ENCODE results near the gene PSME1.
A peak's percentile ranks its signal among the peaks of the same experiment; 100 is the strongest.

PSME1 gene

DNA sequence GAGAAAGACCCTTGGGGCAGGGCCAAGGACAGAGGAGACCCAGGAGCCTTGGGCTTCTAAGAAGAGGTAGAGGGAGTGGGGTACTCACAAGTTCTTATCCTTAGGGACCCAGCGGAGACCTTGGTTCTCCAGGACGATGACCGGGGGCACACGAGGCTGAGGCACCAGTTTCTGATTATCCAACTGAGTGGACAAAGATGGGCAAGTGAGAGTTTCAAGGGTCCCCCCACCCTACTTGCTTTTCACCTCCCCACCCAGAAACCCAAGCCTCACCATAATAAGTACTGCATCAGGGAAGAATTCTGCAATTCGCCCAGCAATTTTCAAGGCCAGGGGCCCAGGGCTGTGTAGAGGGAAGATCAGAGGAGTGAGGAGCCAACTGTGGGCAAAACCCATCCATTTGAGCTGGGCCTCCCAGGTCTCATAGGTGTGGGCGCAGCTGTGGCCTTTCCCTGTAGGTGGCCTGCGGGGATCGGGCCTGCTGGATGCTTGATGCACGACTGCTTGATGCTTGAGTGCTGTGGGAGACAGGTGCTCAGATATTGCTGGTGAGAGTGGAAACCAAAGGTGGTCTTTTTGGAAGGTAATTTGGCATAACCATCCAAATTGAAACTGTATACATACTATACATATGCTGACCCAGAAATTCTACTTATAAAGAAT lies 3.4 kb downstream of the PSME1 start:
- DNase-seq = no peak
- peak overlapping the region; percentile 19; the same call in 1 of the 2 replicates for H3K9ac ChIP-seq (ENCODE audit: low read depth, low read length)
- H2AFZ ChIP-seq (ENCODE audit: low read depth, low read length) = no peak overlapping the region
- peaks cover 61% of the 10 kb centered on the region for H3K79me2 ChIP-seq (ENCODE audit: insufficient read depth, low read length)
- TF ChIP-seq, protein P1, sequence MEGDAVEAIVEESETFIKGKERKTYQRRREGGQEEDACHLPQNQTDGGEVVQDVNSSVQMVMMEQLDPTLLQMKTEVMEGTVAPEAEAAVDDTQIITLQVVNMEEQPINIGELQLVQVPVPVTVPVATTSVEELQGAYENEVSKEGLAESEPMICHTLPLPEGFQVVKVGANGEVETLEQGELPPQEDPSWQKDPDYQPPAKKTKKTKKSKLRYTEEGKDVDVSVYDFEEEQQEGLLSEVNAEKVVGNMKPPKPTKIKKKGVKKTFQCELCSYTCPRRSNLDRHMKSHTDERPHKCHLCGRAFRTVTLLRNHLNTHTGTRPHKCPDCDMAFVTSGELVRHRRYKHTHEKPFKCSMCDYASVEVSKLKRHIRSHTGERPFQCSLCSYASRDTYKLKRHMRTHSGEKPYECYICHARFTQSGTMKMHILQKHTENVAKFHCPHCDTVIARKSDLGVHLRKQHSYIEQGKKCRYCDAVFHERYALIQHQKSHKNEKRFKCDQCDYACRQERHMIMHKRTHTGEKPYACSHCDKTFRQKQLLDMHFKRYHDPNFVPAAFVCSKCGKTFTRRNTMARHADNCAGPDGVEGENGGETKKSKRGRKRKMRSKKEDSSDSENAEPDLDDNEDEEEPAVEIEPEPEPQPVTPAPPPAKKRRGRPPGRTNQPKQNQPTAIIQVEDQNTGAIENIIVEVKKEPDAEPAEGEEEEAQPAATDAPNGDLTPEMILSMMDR (IDR thresholded peaks at IDR 0.05; ENCODE audit: borderline replicate concordance, extremely low read depth, low read length, poor library complexity, severe bottlenecking) = no peak
- TF ChIP-seq EZH2 (IDR thresholded peaks at IDR 0.05; ENCODE audit: borderline replicate concordance, low read depth, low read length, severe bottlenecking) = no peak
- H3K9me3 ChIP-seq (ENCODE audit: insufficient read depth, low read length, severe bottlenecking) = no peaks in the 10 kb centered on the region
- no peak for ATAC-seq (ENCODE audit: insufficient read depth, low read depth)
- H3K27ac ChIP-seq (ENCODE audit: low read length) = peak overlapping the region; percentile 20; the same call in 1 of the 2 replicates
- H3K27me3 ChIP-seq (ENCODE audit: insufficient read depth, low read length, poor library complexity) = no peaks in the 10 kb centered on the region
- H3K4me3 ChIP-seq (ENCODE audit: low read depth in 1 of 2, low read length in 2 of 2) = peak overlapping the region in 1 of 2 experiments; percentile 74; a peak in 2 of 4 replicates
- peak overlapping the region; percentile 74 for H3K4me2 ChIP-seq (ENCODE audit: insufficient read depth, low read length)
- H3K36me3 ChIP-seq (ENCODE audit: insufficient read depth, low read length) = peaks cover 51% of the 10 kb centered on the region
- peaks cover 73% of the 10 kb centered on the region for H3K4me1 ChIP-seq (ENCODE audit: insufficient read depth, low read length)
- H4K20me1 ChIP-seq (ENCODE audit: insufficient read depth, low read length) = peaks cover 32% of the 10 kb centered on the region; the same call in 1 of the 2 replicates

DNA sequence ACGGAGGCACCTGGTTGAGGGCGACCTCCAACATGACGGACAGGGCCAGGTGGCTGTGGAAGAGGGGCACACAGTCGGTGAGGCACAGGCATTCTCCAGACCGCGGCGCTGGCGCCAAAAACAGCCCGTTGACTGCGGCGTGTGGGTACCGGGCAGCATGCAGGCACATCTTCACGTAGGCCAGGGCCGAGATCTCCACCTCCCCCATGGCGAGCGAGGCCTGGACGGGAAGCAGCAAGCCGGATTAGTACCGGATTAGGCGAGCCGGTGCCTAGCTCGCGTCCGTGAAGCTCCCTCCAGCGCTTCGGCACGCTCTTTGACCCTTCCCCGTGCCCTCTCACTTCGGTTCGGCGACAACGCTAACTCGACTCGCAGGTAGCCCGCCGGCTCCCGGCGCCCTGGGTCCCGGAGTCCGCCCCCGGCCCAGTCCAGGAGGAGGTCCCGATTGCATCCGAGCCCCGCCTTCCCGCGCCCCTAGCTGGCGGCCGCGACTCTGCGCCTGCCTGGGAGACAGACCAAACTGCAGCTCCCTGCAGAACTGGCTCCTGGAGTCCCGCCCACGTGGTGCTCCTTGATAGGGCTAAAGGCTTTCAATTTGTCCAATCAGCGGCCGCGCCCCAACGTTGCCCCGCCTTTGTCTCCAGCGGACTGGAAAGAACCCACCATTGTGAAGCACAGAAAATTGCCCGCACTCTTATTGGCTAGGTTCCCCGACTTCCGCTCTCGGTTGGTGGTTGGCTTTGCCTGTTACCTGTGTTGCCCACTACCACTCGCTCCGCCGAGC lies 5.3 kb downstream of the PSME1 start, which contains the start of gene EMC9:
EMC9 (minus strand) TSS at position 495 of the 784 bp plus-strand sequence; CDS start at position 208, 287 bp downstream.
- H3K9ac ChIP-seq (ENCODE audit: low read depth, low read length) = peak within 1 kb of the TSS; percentile 83
- H3K27me3 ChIP-seq (ENCODE audit: insufficient read depth, low read length, poor library complexity) = no peaks in the 10 kb centered on the region
- H3K36me3 ChIP-seq (ENCODE audit: insufficient read depth, low read length) = peaks cover 62% of the 10 kb centered on the region
- H3K79me2 ChIP-seq (ENCODE audit: insufficient read depth, low read length) = peaks cover 77% of the 10 kb centered on the region
- H4K20me1 ChIP-seq (ENCODE audit: insufficient read depth, low read length) = peaks cover 38% of the 10 kb centered on the region; the same call in 1 of the 2 replicates
- peak within 1 kb of the TSS; percentile 79 for H3K4me2 ChIP-seq (ENCODE audit: insufficient read depth, low read length)
- DNase-seq = peak; percentile 100
- no peaks in the 10 kb centered on the region for H3K9me3 ChIP-seq (ENCODE audit: insufficient read depth, low read length, severe bottlenecking)
- peak within 1 kb of the TSS; percentile 94 for H3K27ac ChIP-seq (ENCODE audit: low read length)
- H3K4me3 ChIP-seq (ENCODE audit: low read depth in 1 of 2, low read length in 2 of 2) = peak within 1 kb of the TSS; percentile 39 to 74
- ATAC-seq (ENCODE audit: insufficient read depth, low read depth) = peak; percentile 87
- peak within 1 kb of the TSS; percentile 77 for H2AFZ ChIP-seq (ENCODE audit: low read depth, low read length)
- TF ChIP-seq EZH2 (IDR thresholded peaks at IDR 0.05; ENCODE audit: borderline replicate concordance, low read depth, low read length, severe bottlenecking) = no peak
- TF ChIP-seq, protein P1 (IDR thresholded peaks at IDR 0.05; ENCODE audit: borderline replicate concordance, extremely low read depth, low read length, poor library complexity, severe bottlenecking) = peak; percentile 54
- H3K4me1 ChIP-seq (ENCODE audit: insufficient read depth, low read length) = peaks cover 84% of the 10 kb centered on the region

DNA sequence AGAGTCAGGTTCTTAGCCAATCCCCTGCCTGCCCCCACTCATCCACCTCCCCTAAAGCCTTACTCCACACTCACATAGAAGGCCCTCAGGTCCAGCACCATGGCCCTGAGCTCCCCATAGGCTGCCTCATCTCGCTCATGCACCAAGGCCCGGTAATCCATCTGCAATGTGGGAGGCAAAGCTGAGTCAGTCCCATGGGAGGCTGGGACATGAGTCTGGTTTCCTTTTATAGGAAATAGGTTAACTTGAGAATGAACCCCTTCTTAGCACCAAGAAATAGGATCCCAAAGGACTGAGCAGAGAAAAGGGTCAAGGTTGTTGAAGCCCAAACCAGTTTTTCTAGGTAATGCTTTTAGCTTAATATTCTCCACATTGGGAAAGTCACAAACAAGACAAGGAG lies 7.5 kb downstream of the PSME1 start:
- Histone ChIP-seq H3K79me2 (ENCODE audit: insufficient read depth, low read length) (peaks cover 68% of the 10 kb centered on the region), H3K27ac (ENCODE audit: low read length) (no peak overlapping the region), H3K9me3 (ENCODE audit: insufficient read depth, low read length, severe bottlenecking) (no peaks in the 10 kb centered on the region), H3K9ac (ENCODE audit: low read depth, low read length) (no peak overlapping the region), H3K4me2 (ENCODE audit: insufficient read depth, low read length) (no peak overlapping the region), H3K27me3 (ENCODE audit: insufficient read depth, low read length, poor library complexity) (no peaks in the 10 kb centered on the region), H2AFZ (ENCODE audit: low read depth, low read length) (no peak overlapping the region), H4K20me1 (ENCODE audit: insufficient read depth, low read length) (peaks cover 26% of the 10 kb centered on the region), H3K36me3 (ENCODE audit: insufficient read depth, low read length) (peaks cover 52% of the 10 kb centered on the region), H3K4me1 (ENCODE audit: insufficient read depth, low read length) (peaks cover 70% of the 10 kb centered on the region), H3K4me3 (ENCODE audit: low read depth in 1 of 2, low read length in 2 of 2) (no peak overlapping the region)
- TF ChIP-seq, protein P1 (IDR thresholded peaks at IDR 0.05; ENCODE audit: borderline replicate concordance, extremely low read depth, low read length, poor library complexity, severe bottlenecking) = no peak
- no peak for TF ChIP-seq EZH2 (IDR thresholded peaks at IDR 0.05; ENCODE audit: borderline replicate concordance, low read depth, low read length, severe bottlenecking)
- ATAC-seq (ENCODE audit: insufficient read depth, low read depth) = no peak
- DNase-seq = no peak
